ENCODE data around the gene ANO8.

The ANO8 gene

DNA sequence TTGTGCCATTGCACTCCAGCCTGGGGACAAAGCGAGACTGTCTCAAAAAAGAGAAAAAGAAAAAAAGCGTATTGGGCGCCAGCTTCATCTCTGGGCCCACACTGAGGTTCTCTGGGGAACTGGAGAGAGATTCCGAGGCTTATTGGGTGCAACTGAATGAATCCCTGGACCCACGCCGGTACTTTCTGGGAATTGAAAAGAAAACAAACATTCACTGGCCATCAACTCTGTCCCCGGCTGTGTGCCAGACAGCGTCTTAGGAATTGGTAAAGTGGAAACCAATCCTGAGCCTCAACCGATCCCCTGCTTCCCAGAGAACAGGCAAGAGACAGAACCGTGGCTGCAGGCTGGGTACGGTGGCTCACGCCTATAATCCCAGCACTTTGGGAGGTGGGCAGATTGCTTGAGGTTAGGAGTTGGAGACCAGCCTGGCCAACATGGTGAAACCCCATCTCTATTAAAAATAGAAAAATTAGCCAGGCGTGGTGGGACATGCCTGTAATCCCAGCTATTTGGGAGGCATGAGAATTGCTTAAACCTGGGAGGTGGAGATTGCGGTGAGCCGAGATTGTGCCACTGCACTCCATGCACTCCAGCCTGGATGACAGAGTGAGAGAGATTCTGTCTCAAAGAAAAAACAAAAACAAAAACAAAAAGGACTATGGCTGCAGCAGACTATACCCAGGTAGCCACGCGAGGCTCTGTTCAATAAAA, 8.6 kb downstream of the ANO8 start:
- ChIA-PET CTCF (interaction anchor here (1.6 kb wide), 1 partner anchor 63 kb away, joined by 5 read pairs; no protein-coding TSS in a partner anchor), POLR2A (interaction anchor here (0.6 to 0.9 kb wide), 2 partner anchors 17 to 63 kb away, joined by 3 read pairs; no protein-coding TSS in a partner anchor)
- no peak for DNase-seq (ENCODE audit: extremely low spot score)
- TF ChIP-seq, protein P1, sequence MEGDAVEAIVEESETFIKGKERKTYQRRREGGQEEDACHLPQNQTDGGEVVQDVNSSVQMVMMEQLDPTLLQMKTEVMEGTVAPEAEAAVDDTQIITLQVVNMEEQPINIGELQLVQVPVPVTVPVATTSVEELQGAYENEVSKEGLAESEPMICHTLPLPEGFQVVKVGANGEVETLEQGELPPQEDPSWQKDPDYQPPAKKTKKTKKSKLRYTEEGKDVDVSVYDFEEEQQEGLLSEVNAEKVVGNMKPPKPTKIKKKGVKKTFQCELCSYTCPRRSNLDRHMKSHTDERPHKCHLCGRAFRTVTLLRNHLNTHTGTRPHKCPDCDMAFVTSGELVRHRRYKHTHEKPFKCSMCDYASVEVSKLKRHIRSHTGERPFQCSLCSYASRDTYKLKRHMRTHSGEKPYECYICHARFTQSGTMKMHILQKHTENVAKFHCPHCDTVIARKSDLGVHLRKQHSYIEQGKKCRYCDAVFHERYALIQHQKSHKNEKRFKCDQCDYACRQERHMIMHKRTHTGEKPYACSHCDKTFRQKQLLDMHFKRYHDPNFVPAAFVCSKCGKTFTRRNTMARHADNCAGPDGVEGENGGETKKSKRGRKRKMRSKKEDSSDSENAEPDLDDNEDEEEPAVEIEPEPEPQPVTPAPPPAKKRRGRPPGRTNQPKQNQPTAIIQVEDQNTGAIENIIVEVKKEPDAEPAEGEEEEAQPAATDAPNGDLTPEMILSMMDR (IDR thresholded peaks at IDR 0.05; ENCODE audit: control extremely low read depth, extremely low read depth, low read depth, missing control alignments): no peak

GRCh38 chr19:17325133-17325532, 9.5 kb downstream of the ANO8 start:
- ChIA-PET POLR2A (interaction anchor here (0.6 kb wide), 1 partner anchor 64 kb away, joined by 3 read pairs; no protein-coding TSS in a partner anchor), CTCF (interaction anchor here (2.1 kb wide), 1 partner anchor 61 kb away, joined by 5 read pairs; no protein-coding TSS in a partner anchor)
- TF ChIP-seq, protein P1 (IDR thresholded peaks at IDR 0.05; ENCODE audit: control extremely low read depth, extremely low read depth, low read depth, missing control alignments): no peak
- DNase-seq (ENCODE audit: extremely low spot score): no peak

- POLR2A ChIA-PET: no interaction called here
- DNase-seq (ENCODE audit: extremely low spot score): no peak
- CTCF ChIA-PET: interaction anchor here (2.1 kb wide), 1 partner anchor 61 kb away, joined by 5 read pairs; no protein-coding TSS in a partner anchor
- TF ChIP-seq, protein P1 (IDR thresholded peaks at IDR 0.05; ENCODE audit: control extremely low read depth, extremely low read depth, low read depth, missing control alignments): no peak
These were observed 10.1 kb downstream of the ANO8 start for GRCh38 chr19:17324357-17325114.

- ChIA-PET CTCF (interaction anchor here (2.1 kb wide), 1 partner anchor 62 kb away, joined by 5 read pairs; no protein-coding TSS in a partner anchor), POLR2A (no interaction called here)
- no peak for DNase-seq (ENCODE audit: extremely low spot score)
- TF ChIP-seq, protein P1 (IDR thresholded peaks at IDR 0.05; ENCODE audit: control extremely low read depth, extremely low read depth, low read depth, missing control alignments): no peak
These were observed 10.7 kb downstream of the ANO8 start for GRCh38 chr19:17323964-17324332.

DNA sequence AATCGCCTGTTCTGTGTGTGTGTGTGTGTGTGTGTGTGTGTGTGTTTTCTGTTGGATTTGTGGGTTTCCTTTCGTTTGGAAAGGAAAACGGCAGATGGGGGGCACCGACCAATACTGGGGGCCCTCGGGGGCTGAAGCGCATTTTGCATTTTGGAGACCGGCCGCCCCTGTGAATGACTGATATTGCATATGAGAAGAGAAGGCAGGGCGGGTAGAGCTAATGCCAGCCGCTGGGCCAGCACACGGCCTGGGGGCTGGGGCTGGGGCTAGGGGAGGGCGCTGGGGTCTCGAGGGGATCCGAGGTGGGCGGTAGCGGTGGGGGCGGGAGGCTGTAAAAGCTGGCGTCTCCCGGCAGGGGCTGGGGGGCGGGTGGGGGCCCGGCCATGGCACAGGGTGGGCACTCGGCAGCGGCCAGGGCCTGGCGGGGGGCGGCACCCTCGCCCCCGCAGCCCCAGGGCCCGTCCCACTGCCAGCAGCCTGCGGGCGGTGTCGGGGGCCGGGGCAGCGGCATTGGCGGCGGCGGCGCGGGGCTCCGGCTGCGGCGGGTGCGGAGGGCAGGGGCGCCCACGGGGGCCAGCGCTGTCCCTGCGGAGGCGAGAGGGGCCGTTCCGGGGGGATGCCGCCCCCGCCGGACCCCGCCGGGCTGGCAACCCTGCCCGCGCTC, 11.2 kb downstream of the ANO8 start:
- TF ChIP-seq, protein P1 (IDR thresholded peaks at IDR 0.05; ENCODE audit: control extremely low read depth, extremely low read depth, low read depth, missing control alignments): no peak
- ChIA-PET POLR2A (no interaction called here), CTCF (interaction anchor here (2.1 kb wide), 1 partner anchor 63 kb away, joined by 5 read pairs; no protein-coding TSS in a partner anchor)
- DNase-seq (ENCODE audit: extremely low spot score): no peak

GRCh38 chr19:17322854-17323253, 11.8 kb downstream of the ANO8 start:
- POLR2A ChIA-PET: no interaction called here
- CTCF ChIA-PET: no interaction called here
- TF ChIP-seq, protein P1 (IDR thresholded peaks at IDR 0.05; ENCODE audit: control extremely low read depth, extremely low read depth, low read depth, missing control alignments): no peak
- no peak for DNase-seq (ENCODE audit: extremely low spot score)
